GM21529 (cell line): ENCODE results near the gene S100A4.
A peak's percentile ranks its signal among the peaks of the same experiment; 100 is the strongest.
"Not testable (repeated sequence)": the region's sequence is repeated elsewhere in the genome, so short reads cannot be mapped to it uniquely, and the experiment has no call there.

ENCODE experiments used
- ATAC-seq: cut with Tn5 transposase; IDR thresholded peaks from one replicate; pipeline ENCODE4 v1.9.1; 2021; ENCODE audit not compliant: unreplicated experiment

S100A4 gene

GRCh38 chr1:153545067-153546055 is at the start of gene S100A4:
Gene S100A4, minus strand, starts transcription at chr1:153545806. Its CDS starts 1,012 bp downstream, at chr1:153544794.
- ATAC-seq: peak; percentile 58

GRCh38 chr1:153592748-153593147 is 47.1 kb upstream of the S100A4 start:
- ATAC-seq: no peak

- no peak for ATAC-seq
Measured at GRCh38 chr1:153588482-153588881, 42.9 kb upstream of the S100A4 start.

- not testable (repeated sequence) for ATAC-seq
Measured at GRCh38 chr1:153588033-153588432, 42.4 kb upstream of the S100A4 start.

- no peak for ATAC-seq
Measured at GRCh38 chr1:153587314-153587713, 41.7 kb upstream of the S100A4 start.

GRCh38 chr1:153586347-153586746 is 40.7 kb upstream of the S100A4 start:
- no peak for ATAC-seq

GRCh38 chr1:153585006-153585405 is 39.4 kb upstream of the S100A4 start:
- no peak for ATAC-seq

GRCh38 chr1:153583976-153584375 is 38.4 kb upstream of the S100A4 start:
- ATAC-seq: no peak

- not testable (repeated sequence) for ATAC-seq
Measured at GRCh38 chr1:153583514-153583913, 37.9 kb upstream of the S100A4 start.

- not testable (repeated sequence) for ATAC-seq
Measured at GRCh38 chr1:153582836-153583235, 37.2 kb upstream of the S100A4 start.

GRCh38 chr1:153578936-153579335 is 33.3 kb upstream of the S100A4 start:
- no peak for ATAC-seq

- no peak for ATAC-seq
Measured at GRCh38 chr1:153578490-153578889, 32.9 kb upstream of the S100A4 start.

- ATAC-seq: no peak
Measured at GRCh38 chr1:153577624-153578051, 32.0 kb upstream of the S100A4 start.

GRCh38 chr1:153577138-153577537 is 31.5 kb upstream of the S100A4 start:
- no peak for ATAC-seq

GRCh38 chr1:153575497-153575896 is 29.9 kb upstream of the S100A4 start:
- ATAC-seq: not testable (repeated sequence)

- ATAC-seq: not testable (repeated sequence)
Measured at GRCh38 chr1:153575081-153575491, 29.5 kb upstream of the S100A4 start.

- no peak for ATAC-seq
Measured at GRCh38 chr1:153573351-153573750, 27.7 kb upstream of the S100A4 start.

- ATAC-seq: peak; percentile 80
Measured at GRCh38 chr1:153572569-153573015, 27.0 kb upstream of the S100A4 start.

- ATAC-seq: no peak
Measured at GRCh38 chr1:153571706-153572105, 26.1 kb upstream of the S100A4 start.

GRCh38 chr1:153570874-153571273 is 25.3 kb upstream of the S100A4 start:
- ATAC-seq: no peak

- ATAC-seq: no peak
Measured at GRCh38 chr1:153569465-153569864, 23.9 kb upstream of the S100A4 start.

- no peak for ATAC-seq
Measured at GRCh38 chr1:153568367-153569099, 22.9 kb upstream of the S100A4 start.
